Measurements from ENCODE around the gene NOP9.

DNA sequence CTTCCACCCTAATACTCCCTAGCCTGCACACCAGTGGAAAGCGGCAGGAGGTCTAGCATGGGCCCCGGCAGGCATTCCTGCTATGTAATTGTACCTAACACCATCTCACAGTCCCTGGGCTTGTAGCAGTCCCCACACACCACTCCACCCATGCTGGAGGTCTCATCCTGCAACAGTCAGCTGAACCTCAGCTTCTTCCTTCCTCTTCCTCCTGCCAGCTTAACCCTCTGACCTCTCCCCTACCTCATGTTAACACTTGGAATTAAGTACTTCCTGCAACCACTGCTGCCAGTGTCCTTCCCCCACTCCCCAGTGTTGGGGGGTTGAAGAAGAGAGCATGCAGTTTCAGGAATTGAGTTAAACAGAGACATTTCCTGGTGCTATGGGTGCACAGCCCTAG is 27.7 kb downstream of the NOP9 start:
- TF ChIP-seq CTCF (IDR thresholded peaks at IDR 0.05) (no peak), POLR2A (IDR thresholded peaks at IDR 0.05) (no peak), EP300 (IDR thresholded peaks at IDR 0.05; ENCODE audit: low read depth) (no peak), POLR2AphosphoS5 (IDR thresholded peaks at IDR 0.05) (no peak)

Data from transverse colon (tissue), 4 donors.